GM12878 (cell line): ENCODE results near the gene CDKN1B.

Source experiments
- CBX3 ChIP-seq: fragments of 200-600 bp; sonication (generic); IDR thresholded peaks from 2 replicates; pipeline ENCODE4 v1.6.1; 2016; ENCODE audit warnings: low read depth, borderline replicate concordance
- IKZF2 ChIP-seq, 2 experiments: fragments of 450-650 bp; IDR thresholded peaks; 2 replicates each; pipeline ENCODE4 v1.6.1; 2017; ENCODE audit warnings: mild to moderate bottlenecking in 2 of 2, moderate library complexity in 2 of 2
- MTA3 ChIP-seq: IDR thresholded peaks from 2 replicates; pipeline ENCODE4 v1.6.1; 2012; ENCODE audit warnings: low read length, inconsistent platforms, borderline replicate concordance
- POLR2A ChIP-seq: IDR thresholded peaks from 2 replicates; pipeline ENCODE4 v1.6.1; 2011; ENCODE audit warnings: low read depth, mild to moderate bottlenecking, low read length
- RAD21 ChIP-seq: IDR thresholded peaks from 2 replicates; pipeline ENCODE4 v1.6.1; 2011; ENCODE audit warnings: mild to moderate bottlenecking, low read depth, low read length, moderate library complexity; ENCODE audit not compliant: insufficient read depth
- TF ChIP-seq, protein P1 (sequence below): fragments of 450-650 bp; formaldehyde crosslinking; IDR thresholded peaks from 2 replicates; pipeline ENCODE4 v1.5.0; 2022; ENCODE audit warnings: mild to moderate bottlenecking, missing genetic modification characterization
- TF ChIP-seq, protein P2 (sequence below): IDR thresholded peaks from 2 replicates; pipeline ENCODE4 v1.6.1; 2011; ENCODE audit warnings: low read depth, low read length, improper control_type of control experiment, borderline replicate concordance
- TF ChIP-seq, protein P3 (sequence below), 3 experiments: IDR thresholded peaks in 2 of 3; conservative IDR thresholded peaks in 1 of 3; 2 replicates each; pipeline ENCODE4 v1.5.1; 2011; ENCODE audit warnings: low read depth in 3 of 3, low read length in 3 of 3, mild to moderate bottlenecking in 3 of 3, control low read depth in 2 of 3, moderate library complexity in 2 of 3, inconsistent platforms in 1 of 3, mixed read lengths in 1 of 3; ENCODE audit not compliant: control insufficient read depth in 2 of 3, insufficient read depth in 1 of 3; ENCODE audit errors: extremely low read depth in 1 of 3

DNA sequence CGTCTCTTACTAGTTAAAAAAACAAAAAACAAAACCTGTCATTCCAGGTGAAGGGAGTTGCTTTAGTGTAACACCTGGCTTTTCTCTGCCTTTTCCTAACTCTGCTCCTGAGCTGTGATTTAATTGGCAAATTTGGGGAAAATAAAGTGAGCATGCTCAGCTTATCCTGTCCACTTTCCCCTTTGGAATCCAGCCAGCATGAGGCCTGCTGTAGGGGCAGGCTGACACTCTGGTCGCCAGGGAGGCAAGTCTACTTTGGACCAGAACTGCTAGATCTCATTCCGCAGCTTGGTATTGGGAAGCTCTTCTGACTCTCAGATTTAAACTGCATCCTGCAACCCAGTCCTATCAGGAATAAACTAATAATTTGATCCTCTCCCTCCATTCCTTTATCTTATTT is 30.1 kb downstream of the CDKN1B start:
- TF ChIP-seq IKZF2 (IDR thresholded peaks at IDR 0.05) (no peak), POLR2A (no peak), RAD21 (no peak), MTA3 (no peak), CBX3 (no peak)
- TF ChIP-seq, protein P1, sequence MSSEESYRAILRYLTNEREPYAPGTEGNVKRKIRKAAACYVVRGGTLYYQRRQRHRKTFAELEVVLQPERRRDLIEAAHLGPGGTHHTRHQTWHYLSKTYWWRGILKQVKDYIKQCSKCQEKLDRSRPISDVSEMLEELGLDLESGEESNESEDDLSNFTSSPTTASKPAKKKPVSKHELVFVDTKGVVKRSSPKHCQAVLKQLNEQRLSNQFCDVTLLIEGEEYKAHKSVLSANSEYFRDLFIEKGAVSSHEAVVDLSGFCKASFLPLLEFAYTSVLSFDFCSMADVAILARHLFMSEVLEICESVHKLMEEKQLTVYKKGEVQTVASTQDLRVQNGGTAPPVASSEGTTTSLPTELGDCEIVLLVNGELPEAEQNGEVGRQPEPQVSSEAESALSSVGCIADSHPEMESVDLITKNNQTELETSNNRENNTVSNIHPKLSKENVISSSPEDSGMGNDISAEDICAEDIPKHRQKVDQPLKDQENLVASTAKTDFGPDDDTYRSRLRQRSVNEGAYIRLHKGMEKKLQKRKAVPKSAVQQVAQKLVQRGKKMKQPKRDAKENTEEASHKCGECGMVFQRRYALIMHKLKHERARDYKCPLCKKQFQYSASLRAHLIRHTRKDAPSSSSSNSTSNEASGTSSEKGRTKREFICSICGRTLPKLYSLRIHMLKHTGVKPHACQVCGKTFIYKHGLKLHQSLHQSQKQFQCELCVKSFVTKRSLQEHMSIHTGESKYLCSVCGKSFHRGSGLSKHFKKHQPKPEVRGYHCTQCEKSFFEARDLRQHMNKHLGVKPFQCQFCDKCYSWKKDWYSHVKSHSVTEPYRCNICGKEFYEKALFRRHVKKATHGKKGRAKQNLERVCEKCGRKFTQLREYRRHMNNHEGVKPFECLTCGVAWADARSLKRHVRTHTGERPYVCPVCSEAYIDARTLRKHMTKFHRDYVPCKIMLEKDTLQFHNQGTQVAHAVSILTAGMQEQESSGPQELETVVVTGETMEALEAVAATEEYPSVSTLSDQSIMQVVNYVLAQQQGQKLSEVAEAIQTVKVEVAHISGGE (CRISPR knock-in tag) = no peak
- TF ChIP-seq, protein P2, sequence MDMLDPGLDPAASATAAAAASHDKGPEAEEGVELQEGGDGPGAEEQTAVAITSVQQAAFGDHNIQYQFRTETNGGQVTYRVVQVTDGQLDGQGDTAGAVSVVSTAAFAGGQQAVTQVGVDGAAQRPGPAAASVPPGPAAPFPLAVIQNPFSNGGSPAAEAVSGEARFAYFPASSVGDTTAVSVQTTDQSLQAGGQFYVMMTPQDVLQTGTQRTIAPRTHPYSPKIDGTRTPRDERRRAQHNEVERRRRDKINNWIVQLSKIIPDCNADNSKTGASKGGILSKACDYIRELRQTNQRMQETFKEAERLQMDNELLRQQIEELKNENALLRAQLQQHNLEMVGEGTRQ = no peak
- TF ChIP-seq, protein P3, sequence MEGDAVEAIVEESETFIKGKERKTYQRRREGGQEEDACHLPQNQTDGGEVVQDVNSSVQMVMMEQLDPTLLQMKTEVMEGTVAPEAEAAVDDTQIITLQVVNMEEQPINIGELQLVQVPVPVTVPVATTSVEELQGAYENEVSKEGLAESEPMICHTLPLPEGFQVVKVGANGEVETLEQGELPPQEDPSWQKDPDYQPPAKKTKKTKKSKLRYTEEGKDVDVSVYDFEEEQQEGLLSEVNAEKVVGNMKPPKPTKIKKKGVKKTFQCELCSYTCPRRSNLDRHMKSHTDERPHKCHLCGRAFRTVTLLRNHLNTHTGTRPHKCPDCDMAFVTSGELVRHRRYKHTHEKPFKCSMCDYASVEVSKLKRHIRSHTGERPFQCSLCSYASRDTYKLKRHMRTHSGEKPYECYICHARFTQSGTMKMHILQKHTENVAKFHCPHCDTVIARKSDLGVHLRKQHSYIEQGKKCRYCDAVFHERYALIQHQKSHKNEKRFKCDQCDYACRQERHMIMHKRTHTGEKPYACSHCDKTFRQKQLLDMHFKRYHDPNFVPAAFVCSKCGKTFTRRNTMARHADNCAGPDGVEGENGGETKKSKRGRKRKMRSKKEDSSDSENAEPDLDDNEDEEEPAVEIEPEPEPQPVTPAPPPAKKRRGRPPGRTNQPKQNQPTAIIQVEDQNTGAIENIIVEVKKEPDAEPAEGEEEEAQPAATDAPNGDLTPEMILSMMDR (IDR thresholded peaks at IDR 0.05 in 2 of 3, conservative IDR thresholded peaks at IDR 0.05 in 1 of 3; ENCODE audit: control insufficient read depth in 2 of 3, extremely low read depth in 1 of 3, insufficient read depth in 1 of 3, low read depth in 3 of 3, low read length in 3 of 3) = no peak
